Colonic mucosa (tissue), 4 donors: Measurements from ENCODE around the gene RALGAPA1. TPM values are rescaled to one million over a fixed set of nuclear protein-coding genes. Genes with fewer than 3 reads are reported as not detected.
"Not testable (repeated sequence)": the region's sequence is repeated elsewhere in the genome, so short reads cannot be mapped to it uniquely, and the experiment has no call there.

ENCODE experiments used
- DNase-seq: peaks from one replicate; pipeline ENCODE4 v3.0.0-alpha.2; 2020
- H3K27ac ChIP-seq: fragments of 200-600 bp; one replicate; pipeline ENCODE4 v1.8.0; 2021
- H3K27me3 ChIP-seq: fragments of 200-600 bp; one replicate; pipeline ENCODE4 v1.8.0; 2021
- H3K36me3 ChIP-seq: fragments of 200-600 bp; one replicate; pipeline ENCODE4 v1.8.0; 2021
- H3K4me1 ChIP-seq: fragments of 200-600 bp; one replicate; pipeline ENCODE4 v1.8.0; 2021; ENCODE audit warnings: mild to moderate bottlenecking
- H3K4me3 ChIP-seq: fragments of 200-600 bp; one replicate; pipeline ENCODE4 v1.8.0; 2021
- H3K9ac ChIP-seq, 2 donors: one replicate each; pipeline ENCODE4 v1.7.0; 2013; ENCODE audit warnings: control low read depth in 2 of 2, low read depth in 2 of 2, low read length in 2 of 2
- H3K9me3 ChIP-seq: fragments of 200-600 bp; one replicate; pipeline ENCODE4 v1.8.0; 2021
- CTCF ChIP-seq: fragments of 200-600 bp; IDR thresholded peaks from one replicate; pipeline ENCODE4 v1.8.0; 2022; ENCODE audit warnings: antibody characterized with exemption, mild to moderate bottlenecking
- intact Hi-C: fragments of 100-400 bp; cut with DNase I; formaldehyde crosslinking; loops from one replicate; pipeline ENCODE4 v1.14.1; 2022
- total RNA-seq, 2 donors: library from RNA; stranded (reverse); fragmentation: NEBNext Ultra II Directional in 1 of 2; extraction: Animal tissue kit (Norgen Biotek cat#: 25700) in 1 of 2; gene quantifications; one replicate each; pipeline ENCODE4 v1.2.1, GENCODE V29; 2021
- donor health status: healthy.
- donor health status: DM: no; HTN: no; CAD: no.
- donor health status: DM: no; HTN: no; CAD: no.

The RALGAPA1 gene
- total RNA-seq, 2 donors from 2014 or later: 68.4 to 69.8 TPM

DNA sequence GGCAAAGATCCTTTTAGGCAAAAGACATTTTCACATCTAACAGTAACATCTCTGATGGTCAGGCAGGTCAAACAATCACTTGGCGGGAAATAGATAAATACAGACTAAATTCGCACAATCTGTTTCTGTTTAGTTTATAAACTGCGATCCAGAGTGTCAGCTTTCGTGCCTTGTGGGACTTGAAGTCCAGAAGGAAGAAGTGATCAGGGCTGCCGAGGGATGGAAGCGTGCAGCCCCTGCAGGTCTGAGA lies 16.8 kb upstream of the RALGAPA1 start:
- no peak for TF ChIP-seq CTCF
- intact Hi-C loops: no loop called here
- no peaks in the 10 kb centered on the region for H3K27me3 ChIP-seq
- peak overlapping the region; percentile 98 for H3K27ac ChIP-seq
- no peak for DNase-seq
- H3K9ac ChIP-seq: peak overlapping the region in 1 of 2 donors; percentile 94
- no peaks in the 10 kb centered on the region for H3K36me3 ChIP-seq
- H3K9me3 ChIP-seq: no peaks in the 10 kb centered on the region
- H3K4me1 ChIP-seq: peaks cover 4% of the 10 kb centered on the region
- peak overlapping the region; percentile 82 for H3K4me3 ChIP-seq

GRCh38 chr14:35824446-35825165 lies 15.5 kb upstream of the RALGAPA1 start:
- DNase-seq, H3K27me3 ChIP-seq, H3K9ac ChIP-seq, intact Hi-C loops, H3K9me3 ChIP-seq, H3K4me3 ChIP-seq, H3K27ac ChIP-seq, H3K36me3 ChIP-seq, H3K4me1 ChIP-seq: not testable (repeated sequence)

DNA sequence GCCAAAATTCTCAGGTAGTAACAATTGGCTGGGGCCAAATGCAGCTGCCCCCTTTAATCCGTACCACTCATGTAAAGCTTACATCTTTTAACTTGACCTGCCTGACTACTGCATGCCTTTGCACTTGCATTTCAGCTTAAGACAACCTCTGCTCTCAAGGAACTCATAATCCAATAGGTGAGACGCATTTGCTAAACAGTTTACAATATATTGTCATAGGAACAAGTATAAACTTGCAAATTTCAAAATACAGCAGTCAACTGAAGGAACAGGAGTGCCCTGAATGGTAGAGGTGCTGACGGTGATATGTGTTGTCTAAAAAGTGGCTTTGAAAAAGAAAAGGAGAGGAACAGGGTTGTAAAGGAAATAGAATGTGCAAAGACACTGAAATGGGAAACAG lies 13.4 kb upstream of the RALGAPA1 start:
- Histone ChIP-seq H3K27me3 (no peaks in the 10 kb centered on the region), H3K4me1 (peaks cover 4% of the 10 kb centered on the region), H3K4me3 (no peak overlapping the region), H3K9ac (no peak overlapping the region), H3K36me3 (no peaks in the 10 kb centered on the region), H3K27ac (no peak overlapping the region), H3K9me3 (no peaks in the 10 kb centered on the region)
- no peak for DNase-seq
- intact Hi-C loops: no loop called here
- no peak for TF ChIP-seq CTCF

GRCh38 chr14:35821564-35822411 lies 12.7 kb upstream of the RALGAPA1 start:
- peak; percentile 78 for TF ChIP-seq CTCF
- H3K27me3 ChIP-seq: no peaks in the 10 kb centered on the region
- no peak for DNase-seq
- no peaks in the 10 kb centered on the region for H3K9me3 ChIP-seq
- intact Hi-C loops: no loop called here
- no peak overlapping the region for H3K9ac ChIP-seq
- no peaks in the 10 kb centered on the region for H3K4me1 ChIP-seq
- no peak overlapping the region for H3K4me3 ChIP-seq
- H3K27ac ChIP-seq: no peak overlapping the region
- H3K36me3 ChIP-seq: no peaks in the 10 kb centered on the region

- TF ChIP-seq CTCF: no peak
- no peak overlapping the region for H3K9ac ChIP-seq
- intact Hi-C loops: loop anchor here (10.0 kb wide), 2 partner anchors 85 to 135 kb away; no protein-coding TSS in a partner anchor
- no peaks in the 10 kb centered on the region for H3K4me1 ChIP-seq
- no peaks in the 10 kb centered on the region for H3K9me3 ChIP-seq
- no peaks in the 10 kb centered on the region for H3K36me3 ChIP-seq
- no peak for DNase-seq
- H3K27ac ChIP-seq: no peak overlapping the region
- no peaks in the 10 kb centered on the region for H3K27me3 ChIP-seq
- H3K4me3 ChIP-seq: no peak overlapping the region
These were observed 10.8 kb upstream of the RALGAPA1 start for GRCh38 chr14:35819591-35820540.
